Hepatocyte (in vitro differentiated cells): ENCODE results near the gene NR6A1. TPM values are rescaled to one million over a fixed set of nuclear protein-coding genes. Genes with fewer than 3 reads are reported as not detected.

Source experiments
- DNase-seq: peaks from one replicate; pipeline ENCODE4 v3.0.0-alpha.2; 2016; ENCODE audit warnings: low spot score
- H2AFZ ChIP-seq: fragments of 200-600 bp; sonication (generic); 2 replicates; pipeline ENCODE4 v1.6.0; 2016; ENCODE audit warnings: antibody characterized with exemption, mild to moderate bottlenecking
- H3K27ac ChIP-seq: fragments of 200-600 bp; sonication (generic); 2 replicates; pipeline ENCODE4 v1.5.1; 2016; ENCODE audit warnings: mild to moderate bottlenecking
- H3K27me3 ChIP-seq: fragments of 200-600 bp; sonication (generic); 2 replicates; pipeline ENCODE4 v1.6.1; 2016
- H3K36me3 ChIP-seq: fragments of 200-600 bp; sonication (generic); replicated peaks from 2 replicates; pipeline ENCODE4 v1.5.1; 2016; ENCODE audit warnings: low read depth; ENCODE audit not compliant: insufficient read depth
- H3K4me1 ChIP-seq: fragments of 200-600 bp; sonication (generic); 2 replicates; pipeline ENCODE4 v1.5.1; 2016; ENCODE audit warnings: mild to moderate bottlenecking, moderate library complexity; ENCODE audit not compliant: insufficient read depth
- H3K4me2 ChIP-seq: fragments of 200-600 bp; sonication (generic); 2 replicates; pipeline ENCODE4 v1.6.0; 2016
- H3K4me3 ChIP-seq: fragments of 200-600 bp; sonication (generic); 2 replicates; pipeline ENCODE4 v1.5.1; 2016; ENCODE audit warnings: mild to moderate bottlenecking
- H3K79me2 ChIP-seq: fragments of 200-600 bp; sonication (generic); 2 replicates; pipeline ENCODE4 v1.6.0; 2017; ENCODE audit warnings: mild to moderate bottlenecking
- H3K9me2 ChIP-seq: fragments of 200-600 bp; sonication (generic); replicated peaks from 2 replicates; pipeline ENCODE4 v1.6.0; 2017; ENCODE audit warnings: mild to moderate bottlenecking; ENCODE audit not compliant: insufficient read depth
- H3K9me3 ChIP-seq: fragments of 200-600 bp; sonication (generic); 2 replicates; pipeline ENCODE4 v1.5.1; 2016; ENCODE audit warnings: low read depth, mild to moderate bottlenecking
- H4K20me1 ChIP-seq: fragments of 200-600 bp; sonication (generic); 2 replicates; pipeline ENCODE4 v1.6.0; 2016; ENCODE audit warnings: mild to moderate bottlenecking; ENCODE audit not compliant: insufficient read depth, poor library complexity, severe bottlenecking
- CTCF ChIP-seq: fragments of 200-600 bp; sonication (generic); IDR thresholded peaks from 2 replicates; pipeline ENCODE4 v1.5.1; 2016; ENCODE audit warnings: antibody characterized with exemption, mild to moderate bottlenecking; ENCODE audit not compliant: poor library complexity
- EZH2 ChIP-seq: fragments of 200-600 bp; sonication (generic); IDR thresholded peaks from 2 replicates; pipeline ENCODE4 v1.6.1; 2016; ENCODE audit warnings: antibody characterized with exemption, mild to moderate bottlenecking, borderline replicate concordance
- EZH2phosphoT487 ChIP-seq: fragments of 200-600 bp; sonication (generic); IDR thresholded peaks from one replicate; pipeline ENCODE4 v1.6.1; 2018; ENCODE audit warnings: antibody characterized with exemption, mild to moderate bottlenecking, low read depth, moderate library complexity; ENCODE audit not compliant: unreplicated experiment, severe bottlenecking
- WGBS: methylation state at CpG from one replicate; pipeline ENCODE4 v1.1.6; 2016; ENCODE audit warnings: low lambda C conversion rate; ENCODE audit errors: missing lambda C conversion rate; 5-methylcytosine and 5-hydroxymethylcytosine counted together
- polyA plus RNA-seq: library from polyadenylated mRNA; unstranded; fragments of >200 nt; fragmentation: Nextera tagmentation; extraction: Ambion mirVana; gene quantifications from 2 replicates; pipeline ENCODE4 v1.2.1, GENCODE V29; 2016
- total RNA-seq: library from RNA; depleted of rRNA; stranded (reverse); fragments of >200 nt; gene quantifications from 2 replicates; pipeline ENCODE4 v1.2.3, GENCODE V29; 2014

The NR6A1 gene
- total and polyA plus RNA-seq, 2 experiments from 2014 or later = 1.2 to 4.0 TPM

DNA sequence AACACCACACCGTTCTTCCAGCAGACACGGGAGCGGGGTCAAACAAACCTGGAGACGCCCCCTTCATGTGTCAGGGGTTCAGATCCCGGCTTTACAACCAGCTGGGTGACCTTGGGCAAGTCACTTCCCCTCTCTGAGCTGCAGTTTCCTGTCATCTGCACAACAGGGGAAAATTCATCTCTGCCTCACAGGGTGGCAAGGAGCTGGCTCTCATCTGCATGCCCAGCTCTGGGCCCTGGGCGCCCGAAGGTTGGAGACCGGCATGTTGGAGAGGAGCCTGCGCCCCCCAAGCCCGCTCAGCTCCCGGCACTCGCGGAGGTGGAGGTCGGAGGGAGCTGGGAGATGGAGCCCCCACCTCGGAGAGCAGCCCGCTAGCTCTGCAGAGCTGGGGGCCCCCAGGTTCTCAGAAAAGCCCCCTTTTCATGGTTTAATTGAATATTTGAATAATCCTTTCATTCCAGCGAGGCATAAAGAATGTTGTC, 284.3 kb downstream of the NR6A1 start:
- Histone ChIP-seq H3K79me2 (no peaks in the 10 kb centered on the region), H3K27me3 (peaks cover 19% of the 10 kb centered on the region), H3K4me3 (no peak overlapping the region), H3K9me2 (no peaks in the 10 kb centered on the region), H3K27ac (no peak overlapping the region), H3K4me1 (no peaks in the 10 kb centered on the region), H4K20me1 (no peaks in the 10 kb centered on the region), H3K9me3 (no peaks in the 10 kb centered on the region), H3K4me2 (no peak overlapping the region), H3K36me3 (no peaks in the 10 kb centered on the region), H2AFZ (no peak overlapping the region)
- no peak for DNase-seq
- 88% methylated on average over 17 of the region's 17 CpGs for WGBS
- TF ChIP-seq EZH2phosphoT487 (no peak), EZH2 (no peak), CTCF (no peak)

GRCh38 chr9:124485936-124486335, 285.2 kb downstream of the NR6A1 start:
- Histone ChIP-seq H3K36me3 (no peaks in the 10 kb centered on the region), H3K4me1 (no peaks in the 10 kb centered on the region), H4K20me1 (no peaks in the 10 kb centered on the region), H3K4me2 (no peak overlapping the region), H2AFZ (no peak overlapping the region), H3K27ac (no peak overlapping the region), H3K27me3 (peaks cover 22% of the 10 kb centered on the region), H3K79me2 (no peaks in the 10 kb centered on the region), H3K4me3 (no peak overlapping the region), H3K9me3 (no peaks in the 10 kb centered on the region), H3K9me2 (no peaks in the 10 kb centered on the region)
- 64% methylated on average over 7 of the region's 15 CpGs for WGBS
- TF ChIP-seq EZH2 (no peak), EZH2phosphoT487 (no peak), CTCF (no peak)
- no peak for DNase-seq

GRCh38 chr9:124485201-124485600, 285.9 kb downstream of the NR6A1 start:
- no peak for TF ChIP-seq EZH2
- TF ChIP-seq EZH2phosphoT487 = no peak
- TF ChIP-seq CTCF = no peak
- WGBS = 73% methylated on average over 12 of the region's 13 CpGs
- H3K27me3 ChIP-seq = peaks cover 22% of the 10 kb centered on the region

DNA sequence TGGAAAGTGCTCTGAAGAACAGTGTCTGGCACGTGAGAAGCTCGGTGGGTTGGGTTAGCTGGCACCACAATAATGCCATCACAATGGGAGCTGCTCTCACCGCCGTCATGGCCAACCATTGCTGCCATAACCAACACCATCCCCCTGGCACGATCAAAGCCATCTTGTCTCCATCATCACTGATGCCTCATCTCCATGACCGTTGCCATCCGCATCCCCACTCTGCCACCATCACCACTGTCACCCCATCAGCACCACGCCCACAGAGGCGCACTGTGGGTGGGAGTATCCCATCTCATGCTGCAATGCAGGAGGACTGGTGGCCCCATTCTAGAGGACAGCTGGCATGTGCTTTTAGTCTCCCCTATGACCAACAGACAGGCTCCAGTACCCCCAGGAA, 287.6 kb downstream of the NR6A1 start:
- Histone ChIP-seq H3K4me3 (no peak overlapping the region), H3K36me3 (no peaks in the 10 kb centered on the region), H3K4me2 (no peak overlapping the region), H4K20me1 (no peaks in the 10 kb centered on the region), H2AFZ (no peak overlapping the region), H3K79me2 (no peaks in the 10 kb centered on the region), H3K9me2 (no peaks in the 10 kb centered on the region), H3K27ac (no peak overlapping the region), H3K27me3 (peaks cover 28% of the 10 kb centered on the region), H3K4me1 (no peaks in the 10 kb centered on the region), H3K9me3 (no peaks in the 10 kb centered on the region)
- 97% methylated on average over 9 of the region's 9 CpGs for WGBS
- no peak for DNase-seq
- TF ChIP-seq CTCF = no peak
- TF ChIP-seq EZH2 = no peak
- TF ChIP-seq EZH2phosphoT487 = no peak

More at GRCh38 chr9:124485201-124485600, 285.9 kb downstream of the NR6A1 start:
- Histone ChIP-seq H4K20me1 (no peaks in the 10 kb centered on the region), H3K4me1 (no peaks in the 10 kb centered on the region), H3K36me3 (no peaks in the 10 kb centered on the region), H3K79me2 (no peaks in the 10 kb centered on the region), H3K27ac (no peak overlapping the region), H3K9me2 (no peaks in the 10 kb centered on the region), H3K4me3 (no peak overlapping the region), H2AFZ (no peak overlapping the region), H3K9me3 (no peaks in the 10 kb centered on the region), H3K4me2 (no peak overlapping the region)
- no peak for DNase-seq
